SK-N-SH (cell line): ENCODE results near the gene IRF2. TPM values are rescaled to one million over a fixed set of nuclear protein-coding genes. Genes with fewer than 3 reads are reported as not detected.
A peak's percentile ranks its signal among the peaks of the same experiment; 100 is the strongest.

Source experiments
- CTCF ChIA-PET: fragments of 300-600, 350-600 bp; formaldehyde crosslinking; extraction: SDS; loops from one replicate; lab custom pipeline; 2021; lab: Yijun Ruan, JAX
- POLR2A ChIA-PET: fragments of 350-600 bp; sonication (Branson Sonifier 250); formaldehyde crosslinking; extraction: SDS; loops from one replicate; lab custom pipeline; 2020; ENCODE audit warnings: antibody characterized with exemption, inconsistent platforms; lab: Yijun Ruan, JAX
- DNase-seq: peaks from one replicate; pipeline ENCODE4 v3.0.0; 2012
- H2AFZ ChIP-seq: fragments of 200-600 bp; sonication (generic); 2 replicates; pipeline ENCODE4 v1.8.1; 2016; ENCODE audit warnings: antibody characterized with exemption, mild to moderate bottlenecking, low read depth
- H3F3A ChIP-seq: fragments of 200-600 bp; sonication (generic); replicated peaks from 2 replicates; pipeline ENCODE3; 2016; ENCODE audit warnings: antibody characterized with exemption, mild to moderate bottlenecking; ENCODE audit not compliant: insufficient read depth
- H3K27ac ChIP-seq, 2 experiments: fragments of 200-500 bp in 1 of 2; fragments of 200-600 bp in 1 of 2; sonication (Bioruptor generic) in 1 of 2; sonication (generic), shearing (Covaris generic) in 1 of 2; 2 replicates each; pipeline versions ENCODE4 v1.5.1 to v1.6.1; 2014 to 2016; ENCODE audit warnings: low read depth in 2 of 2, inconsistent platforms in 1 of 2, low read length in 1 of 2, mild to moderate bottlenecking in 1 of 2, mixed read lengths in 1 of 2
- H3K27me3 ChIP-seq: fragments of 200-600 bp; sonication (generic), shearing (Covaris generic); 2 replicates; pipeline ENCODE4 v1.6.1; 2016; ENCODE audit warnings: mixed run types; ENCODE audit not compliant: insufficient read depth
- H3K36me3 ChIP-seq, 2 experiments: fragments of 200-500 bp in 1 of 2; fragments of 200-600 bp in 1 of 2; sonication (Bioruptor generic) in 1 of 2; sonication (generic) in 1 of 2; replicated peaks in 1 of 2; 2 replicates each; pipeline versions ENCODE3 to v1.5.1; 2014 to 2016; ENCODE audit warnings: low read length in 1 of 2, mild to moderate bottlenecking in 1 of 2; ENCODE audit not compliant: insufficient read depth in 2 of 2, control insufficient read depth in 1 of 2
- H3K4me1 ChIP-seq, 2 experiments: fragments of 200-500 bp in 1 of 2; fragments of 200-600 bp in 1 of 2; sonication (Bioruptor generic) in 1 of 2; sonication (generic), shearing (Covaris generic) in 1 of 2; 2 replicates each; pipeline versions ENCODE4 v1.5.1 to v1.6.1; 2014 to 2016; ENCODE audit warnings: low read depth in 1 of 2, low read length in 1 of 2, mixed run types in 1 of 2; ENCODE audit not compliant: insufficient read depth in 2 of 2, control insufficient read depth in 1 of 2
- H3K4me2 ChIP-seq: fragments of 200-600 bp; sonication (generic), shearing (Covaris generic); 2 replicates; pipeline ENCODE4 v1.6.1; 2017; ENCODE audit warnings: mixed run types
- H3K4me3 ChIP-seq, 2 experiments: fragments of 200-500 bp in 1 of 2; fragments of 200-600 bp in 1 of 2; sonication (Bioruptor generic) in 1 of 2; sonication (generic), shearing (Covaris generic) in 1 of 2; 2 replicates each; pipeline versions ENCODE4 v1.5.1 to v1.8.1; 2014 to 2016; ENCODE audit warnings: low read depth in 2 of 2, inconsistent platforms in 1 of 2, low read length in 1 of 2, mild to moderate bottlenecking in 1 of 2, mixed read lengths in 1 of 2, moderate library complexity in 1 of 2
- H3K79me2 ChIP-seq: fragments of 200-600 bp; sonication (generic); 2 replicates; pipeline ENCODE4 v1.8.1; 2017; ENCODE audit warnings: mild to moderate bottlenecking; ENCODE audit not compliant: insufficient read depth
- H3K9ac ChIP-seq: fragments of 200-600 bp; sonication (generic); 2 replicates; pipeline ENCODE4 v1.6.1; 2017; ENCODE audit warnings: mixed run types
- H3K9me2 ChIP-seq: fragments of 200-600 bp; sonication (generic); 2 replicates; pipeline ENCODE4 v1.6.1; 2017; ENCODE audit warnings: mixed run types
- H3K9me3 ChIP-seq: fragments of 200-600 bp; sonication (generic); 2 replicates; pipeline ENCODE4 v1.6.1; 2017; ENCODE audit warnings: mixed run types, mild to moderate bottlenecking, moderate library complexity
- H4K20me1 ChIP-seq: fragments of 200-600 bp; sonication (generic); 2 replicates; pipeline ENCODE4 v1.6.1; 2017; ENCODE audit warnings: mild to moderate bottlenecking, mixed run types; ENCODE audit not compliant: insufficient read depth
- CHD2 ChIP-seq: fragments of 150-350 bp; IDR thresholded peaks from 2 replicates; pipeline ENCODE4 v1.6.1; 2018; ENCODE audit warnings: low read length; ENCODE audit not compliant: partially characterized antibody
- CTCF ChIP-seq: fragments of 200-600 bp; sonication (generic); IDR thresholded peaks from 2 replicates; pipeline ENCODE4 v1.6.1; 2017; ENCODE audit warnings: antibody characterized with exemption, mild to moderate bottlenecking, moderate library complexity
- FOXJ3 ChIP-seq: sonication (generic); formaldehyde crosslinking; IDR thresholded peaks from 2 replicates; pipeline ENCODE4 v1.5.1; 2020; ENCODE audit warnings: mild to moderate bottlenecking, missing genetic modification reagents
- IRF3 ChIP-seq: fragments of 150-350 bp; IDR thresholded peaks from 2 replicates; pipeline ENCODE4 v1.6.1; 2016; ENCODE audit warnings: mild to moderate bottlenecking, low read depth, low read length
- NFIC ChIP-seq: IDR thresholded peaks from 2 replicates; pipeline ENCODE4 v1.4.0; 2012; ENCODE audit warnings: borderline replicate concordance
- NRF1 ChIP-seq: IDR thresholded peaks from 2 replicates; pipeline ENCODE4 v1.6.1; 2012; ENCODE audit warnings: low read depth, mild to moderate bottlenecking, low read length
- POLR2AphosphoS5 ChIP-seq: IDR thresholded peaks from 2 replicates; pipeline ENCODE4 v1.6.1; 2012; ENCODE audit warnings: low read depth, low read length
- REST ChIP-seq: IDR thresholded peaks from 2 replicates; pipeline ENCODE4 v1.6.1; 2012; ENCODE audit warnings: mild to moderate bottlenecking, low read depth, low read length, moderate library complexity
- SIN3A ChIP-seq: IDR thresholded peaks from 2 replicates; pipeline ENCODE4 v1.6.1; 2012; ENCODE audit warnings: low read depth, mild to moderate bottlenecking, low read length, moderate library complexity, borderline replicate concordance
- SMC3 ChIP-seq: IDR thresholded peaks from 2 replicates; pipeline ENCODE4 v1.6.1; 2012; ENCODE audit warnings: low read depth, low read length, improper control_type of control experiment
- TAF1 ChIP-seq: IDR thresholded peaks from 2 replicates; pipeline ENCODE4 v1.6.1; 2012; ENCODE audit warnings: low read depth, mild to moderate bottlenecking, low read length, moderate library complexity, borderline replicate concordance
- TCF12 ChIP-seq: IDR thresholded peaks from 2 replicates; pipeline ENCODE4 v1.4.0; 2012
- TEAD4 ChIP-seq: IDR thresholded peaks from 2 replicates; pipeline ENCODE4 v1.4.0; 2012; ENCODE audit warnings: mild to moderate bottlenecking, borderline replicate concordance; ENCODE audit not compliant: insufficient read depth
- USF1 ChIP-seq: IDR thresholded peaks from 2 replicates; pipeline ENCODE4 v1.4.0; 2012; ENCODE audit warnings: low read depth, borderline replicate concordance
- USF2 ChIP-seq: fragments of 150-350 bp; IDR thresholded peaks from 2 replicates; pipeline ENCODE4 v1.6.1; 2017; ENCODE audit warnings: antibody characterized with exemption, low read length, low read depth, borderline replicate concordance
- YY1 ChIP-seq: IDR thresholded peaks from 2 replicates; pipeline ENCODE4 v1.4.0; 2012; ENCODE audit warnings: low read depth, mild to moderate bottlenecking
- ZBTB33 ChIP-seq: IDR thresholded peaks from 2 replicates; pipeline ENCODE4 v1.4.0; 2012; ENCODE audit warnings: low read depth, borderline replicate concordance
- WGBS: methylation state at CpG from one replicate; pipeline ENCODE4 v1.1.6; 2017; ENCODE audit warnings: low lambda C conversion rate; 5-methylcytosine and 5-hydroxymethylcytosine counted together
- polyA plus RNA-seq, 3 experiments: library from polyadenylated mRNA; depleted of rRNA; stranded (reverse); fragments of >200 nt; gene quantifications; 2 replicates each; pipeline ENCODE4 v1.2.3, GENCODE V29; 2012

IRF2 gene
- polyA plus RNA-seq, 1 of the 3 experiments (the other 2 are of a cell fraction) = 23.3 TPM

- H2AFZ ChIP-seq = no peak overlapping the region
- H3K79me2 ChIP-seq = no peaks in the 10 kb centered on the region
- peak; percentile 32 for DNase-seq
These were observed 103.0 kb downstream of the IRF2 start for GRCh38 chr4:184371390-184371787.

More at GRCh38 chr4:184371390-184371787, 103.0 kb downstream of the IRF2 start:
- Histone ChIP-seq H3K27ac (no peak overlapping the region), H3K9me2 (no peaks in the 10 kb centered on the region), H3F3A (peaks cover 8% of the 10 kb centered on the region), H3K4me3 (no peak overlapping the region), H3K27me3 (no peaks in the 10 kb centered on the region), H3K9me3 (no peaks in the 10 kb centered on the region)
- CTCF ChIA-PET = no interaction called here
- TF ChIP-seq SIN3A (no peak), TAF1 (no peak), CTCF (no peak), USF1 (no peak), USF2 (no peak), YY1 (no peak), CHD2 (no peak), FOXJ3 (CRISPR knock-in tag) (no peak), NRF1 (no peak), TCF12 (no peak), TEAD4 (no peak), REST (no peak), SMC3 (no peak), NFIC (no peak), ZBTB33 (no peak), POLR2AphosphoS5 (no peak), IRF3 (no peak)
- TF ChIP-seq, all 33 proteins: peak for 0
- Histone ChIP-seq H3K4me2 (no peak overlapping the region), H4K20me1 (no peaks in the 10 kb centered on the region), H3K9ac (no peak overlapping the region), H3K36me3 (no peaks in the 10 kb centered on the region), H3K4me1 (peaks cover 5 to 9% of the 10 kb centered on the region in 2 experiments; a peak in 2 of 4 replicates)
- POLR2A ChIA-PET = no interaction called here
- 89% methylated on average over 11 of the region's 12 CpGs for WGBS
